Testis (tissue), 3 donors: ENCODE data around the gene SRL. TPM values are rescaled to one million over a fixed set of nuclear protein-coding genes. Genes with fewer than 3 reads are reported as not detected.

Experiments
- DNase-seq: peaks from one replicate; pipeline ENCODE4 v3.0.0-alpha.2; 2019
- H3K27ac ChIP-seq, 2 donors: fragments of 200-600 bp; sonication (generic); one replicate each; pipeline ENCODE4 v1.5.1; 2019
- H3K27me3 ChIP-seq: fragments of 200-600 bp; sonication (generic); one replicate; pipeline ENCODE4 v1.5.1; 2019
- H3K36me3 ChIP-seq: fragments of 200-600 bp; sonication (generic); one replicate; pipeline ENCODE4 v1.5.1; 2017; ENCODE audit warnings: low read depth; ENCODE audit errors: missing control alignments
- H3K4me1 ChIP-seq: fragments of 200-600 bp; sonication (generic); one replicate; pipeline ENCODE4 v1.5.1; 2019
- H3K4me3 ChIP-seq, 2 donors: fragments of 200-600 bp; sonication (generic); one replicate each; pipeline ENCODE4 v1.5.1; 2017 to 2019
- H3K9me3 ChIP-seq: fragments of 200-600 bp; sonication (generic); one replicate; pipeline ENCODE4 v1.5.1; 2017
- POLR2A ChIP-seq: fragments of 450-650 bp; IDR thresholded peaks from one replicate; pipeline ENCODE4 v1.6.1; 2017; ENCODE audit warnings: antibody characterized with exemption, mild to moderate bottlenecking, moderate library complexity
- WGBS, 2 donors: methylation state at CpG; one replicate each; pipeline ENCODE4 v1.1.5; 2018; 5-methylcytosine and 5-hydroxymethylcytosine counted together
- intact Hi-C: fragments of 100-400 bp; cut with DNase I; formaldehyde crosslinking; loops from one replicate; pipeline ENCODE4 v1.15.1; 2023; ENCODE audit warnings: low total_unique reads
- polyA plus RNA-seq: library from polyadenylated mRNA; stranded (reverse); fragments of 350-450 nt; fragmentation: Illumina TruSeq; extraction: RNeasy Lipid Tissue Mini Kit (QIAGEN cat#74804); gene quantifications from one replicate; pipeline ENCODE4 v1.2.3, GENCODE V29; 2014; ENCODE audit warnings: low read depth, low replicate concordance; ENCODE audit not compliant: insufficient read depth
- total RNA-seq, 2 donors: library from RNA; depleted of rRNA; stranded (reverse); fragments of >200 nt; gene quantifications; one replicate each; pipeline ENCODE4 v1.2.3, GENCODE V29; 2016
- TF ChIP-seq, protein P1 (sequence below), 3 experiments: fragments of 450-650 bp in 2 of 3; fragments of 200-600 bp in 1 of 3; sonication (generic) in 1 of 3; IDR thresholded peaks; one replicate each; pipeline ENCODE4 v1.5.1; 2016 to 2019; ENCODE audit warnings: antibody characterized with exemption in 3 of 3, mild to moderate bottlenecking in 2 of 3, moderate library complexity in 1 of 3

The SRL gene
- total and polyA plus RNA-seq, 3 donors from 2014 or later: 1.5 to 4.7 (median 2.5) TPM

DNA sequence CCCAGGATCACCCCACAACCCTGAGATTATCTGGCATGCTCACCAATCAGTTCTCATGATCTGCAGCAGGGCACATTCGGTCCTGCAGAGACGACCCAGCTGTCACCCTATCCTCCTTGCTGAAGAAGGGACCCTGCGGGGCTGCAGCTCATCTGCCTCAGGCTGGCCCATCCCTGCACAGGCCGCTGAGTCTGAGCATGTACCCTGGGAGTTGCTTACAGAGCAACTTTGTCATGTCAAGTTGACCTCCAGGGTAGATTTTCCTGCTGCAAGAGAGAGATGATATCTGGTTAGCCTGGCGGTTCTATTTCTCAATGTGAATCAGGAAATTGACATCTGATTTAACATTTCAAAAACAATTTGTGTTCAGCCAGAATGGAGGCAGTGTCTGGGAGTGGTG, 89.6 kb downstream of the SRL start:
- no peaks in the 10 kb centered on the region for H3K9me3 ChIP-seq
- 65 to 75% methylated on average over 5 of the region's 5 CpGs for WGBS, 2 donors
- H3K36me3 ChIP-seq: no peaks in the 10 kb centered on the region
- no peak for DNase-seq
- TF ChIP-seq POLR2A: no peak
- TF ChIP-seq, protein P1, sequence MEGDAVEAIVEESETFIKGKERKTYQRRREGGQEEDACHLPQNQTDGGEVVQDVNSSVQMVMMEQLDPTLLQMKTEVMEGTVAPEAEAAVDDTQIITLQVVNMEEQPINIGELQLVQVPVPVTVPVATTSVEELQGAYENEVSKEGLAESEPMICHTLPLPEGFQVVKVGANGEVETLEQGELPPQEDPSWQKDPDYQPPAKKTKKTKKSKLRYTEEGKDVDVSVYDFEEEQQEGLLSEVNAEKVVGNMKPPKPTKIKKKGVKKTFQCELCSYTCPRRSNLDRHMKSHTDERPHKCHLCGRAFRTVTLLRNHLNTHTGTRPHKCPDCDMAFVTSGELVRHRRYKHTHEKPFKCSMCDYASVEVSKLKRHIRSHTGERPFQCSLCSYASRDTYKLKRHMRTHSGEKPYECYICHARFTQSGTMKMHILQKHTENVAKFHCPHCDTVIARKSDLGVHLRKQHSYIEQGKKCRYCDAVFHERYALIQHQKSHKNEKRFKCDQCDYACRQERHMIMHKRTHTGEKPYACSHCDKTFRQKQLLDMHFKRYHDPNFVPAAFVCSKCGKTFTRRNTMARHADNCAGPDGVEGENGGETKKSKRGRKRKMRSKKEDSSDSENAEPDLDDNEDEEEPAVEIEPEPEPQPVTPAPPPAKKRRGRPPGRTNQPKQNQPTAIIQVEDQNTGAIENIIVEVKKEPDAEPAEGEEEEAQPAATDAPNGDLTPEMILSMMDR (IDR thresholded peaks at IDR 0.05): no peak
- no peak overlapping the region for H3K27ac ChIP-seq
- no peaks in the 10 kb centered on the region for H3K27me3 ChIP-seq
- H3K4me3 ChIP-seq: no peak overlapping the region
- H3K4me1 ChIP-seq: no peaks in the 10 kb centered on the region
- intact Hi-C loops: no loop called here

DNA sequence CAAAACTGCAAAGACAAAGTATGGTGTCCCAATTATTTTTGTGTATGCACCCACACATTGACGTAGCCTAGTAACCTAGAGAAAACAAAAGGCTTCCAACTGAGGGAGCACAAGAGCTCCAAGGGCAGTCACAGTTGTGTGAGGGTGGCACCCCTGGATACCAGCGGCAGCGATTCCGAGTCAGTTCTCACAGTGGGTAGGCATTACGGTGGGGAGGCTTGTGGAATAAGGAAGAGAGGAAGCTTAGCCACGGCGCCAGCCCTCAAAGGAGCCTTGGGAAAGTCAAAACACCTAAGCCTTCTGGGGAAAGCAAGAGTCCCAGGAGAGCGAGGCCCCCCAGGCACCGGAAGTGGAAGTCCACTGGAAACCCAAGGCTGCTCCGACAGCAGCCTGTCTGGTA, 94.6 kb downstream of the SRL start:
- intact Hi-C loops: no loop called here
- H3K4me3 ChIP-seq: no peak overlapping the region
- WGBS, 2 donors: 92 to 93% methylated on average over 8 to 10 of the region's 10 CpGs
- no peaks in the 10 kb centered on the region for H3K4me1 ChIP-seq
- TF ChIP-seq POLR2A: no peak
- TF ChIP-seq, protein P1 (IDR thresholded peaks at IDR 0.05): no peak
- no peaks in the 10 kb centered on the region for H3K9me3 ChIP-seq
- H3K27me3 ChIP-seq: no peaks in the 10 kb centered on the region
- no peak overlapping the region for H3K27ac ChIP-seq
- no peaks in the 10 kb centered on the region for H3K36me3 ChIP-seq
- DNase-seq: no peak

- DNase-seq: no peak
- H3K4me1 ChIP-seq: no peaks in the 10 kb centered on the region
- no peaks in the 10 kb centered on the region for H3K9me3 ChIP-seq
- H3K4me3 ChIP-seq: no peak overlapping the region
- H3K36me3 ChIP-seq: no peaks in the 10 kb centered on the region
- intact Hi-C loops: no loop called here
- 71 to 81% methylated on average over 5 of the region's 5 CpGs for WGBS, 2 donors
- H3K27ac ChIP-seq: no peak overlapping the region
- no peaks in the 10 kb centered on the region for H3K27me3 ChIP-seq
- TF ChIP-seq, protein P1 (IDR thresholded peaks at IDR 0.05): no peak
- no peak for TF ChIP-seq POLR2A
Measured at GRCh38 chr16:4142268-4142667, 99.6 kb downstream of the SRL start.

DNA sequence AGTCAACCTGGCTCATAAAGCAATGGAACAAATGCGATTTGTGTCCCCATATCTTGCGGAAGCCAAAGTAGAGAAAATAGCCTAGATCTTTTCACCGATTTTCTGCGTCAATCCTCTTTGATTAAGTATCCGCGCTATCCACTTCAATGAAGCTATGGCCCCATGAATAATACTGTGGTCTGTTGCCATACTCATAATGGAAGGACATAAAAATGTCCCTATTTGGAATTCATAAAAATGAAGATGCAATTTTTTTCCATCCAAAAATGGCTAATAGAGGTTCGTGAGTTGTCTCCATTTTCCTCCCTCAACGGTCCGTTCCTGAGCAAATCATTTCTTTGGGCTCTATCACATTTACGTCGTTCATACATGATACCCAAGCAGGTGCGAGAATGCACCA, 100.3 kb downstream of the SRL start:
- H3K4me1 ChIP-seq: no peaks in the 10 kb centered on the region
- H3K9me3 ChIP-seq: no peaks in the 10 kb centered on the region
- no peak for TF ChIP-seq POLR2A
- TF ChIP-seq, protein P1 (IDR thresholded peaks at IDR 0.05): no peak
- H3K4me3 ChIP-seq: no peak overlapping the region
- H3K36me3 ChIP-seq: no peaks in the 10 kb centered on the region
- H3K27me3 ChIP-seq: no peaks in the 10 kb centered on the region
- intact Hi-C loops: no loop called here
- no peak overlapping the region for H3K27ac ChIP-seq
- DNase-seq: no peak
- 94 to 95% methylated on average over 12 of the region's 12 CpGs for WGBS, 2 donors

- Histone ChIP-seq H3K36me3 (no peaks in the 10 kb centered on the region), H3K27me3 (no peaks in the 10 kb centered on the region), H3K9me3 (no peaks in the 10 kb centered on the region), H3K4me3 (no peak overlapping the region), H3K4me1 (no peaks in the 10 kb centered on the region), H3K27ac (no peak overlapping the region)
- 73% methylated on average over 3 of the region's 3 CpGs for WGBS, 2 donors
- TF ChIP-seq POLR2A: no peak
- TF ChIP-seq, protein P1 (IDR thresholded peaks at IDR 0.05): no peak
- intact Hi-C loops: no loop called here
- no peak for DNase-seq
Measured at GRCh38 chr16:4140652-4141051, 101.2 kb downstream of the SRL start.
